RCC 7860 (cell line): ENCODE measurements around the gene MAP1A.
A peak's percentile ranks its signal among the peaks of the same experiment; 100 is the strongest.

ENCODE experiments used
- DNase-seq: peaks from one replicate; pipeline ENCODE4 v3.0.0-alpha.2; 2015; ENCODE audit warnings: low spot score
- FAIRE-seq: peaks from 2 replicates; lab custom pipeline; 2012; peaks lifted over from hg19 to GRCh38; lab: Jason Lieb, UNC

MAP1A gene

DNA sequence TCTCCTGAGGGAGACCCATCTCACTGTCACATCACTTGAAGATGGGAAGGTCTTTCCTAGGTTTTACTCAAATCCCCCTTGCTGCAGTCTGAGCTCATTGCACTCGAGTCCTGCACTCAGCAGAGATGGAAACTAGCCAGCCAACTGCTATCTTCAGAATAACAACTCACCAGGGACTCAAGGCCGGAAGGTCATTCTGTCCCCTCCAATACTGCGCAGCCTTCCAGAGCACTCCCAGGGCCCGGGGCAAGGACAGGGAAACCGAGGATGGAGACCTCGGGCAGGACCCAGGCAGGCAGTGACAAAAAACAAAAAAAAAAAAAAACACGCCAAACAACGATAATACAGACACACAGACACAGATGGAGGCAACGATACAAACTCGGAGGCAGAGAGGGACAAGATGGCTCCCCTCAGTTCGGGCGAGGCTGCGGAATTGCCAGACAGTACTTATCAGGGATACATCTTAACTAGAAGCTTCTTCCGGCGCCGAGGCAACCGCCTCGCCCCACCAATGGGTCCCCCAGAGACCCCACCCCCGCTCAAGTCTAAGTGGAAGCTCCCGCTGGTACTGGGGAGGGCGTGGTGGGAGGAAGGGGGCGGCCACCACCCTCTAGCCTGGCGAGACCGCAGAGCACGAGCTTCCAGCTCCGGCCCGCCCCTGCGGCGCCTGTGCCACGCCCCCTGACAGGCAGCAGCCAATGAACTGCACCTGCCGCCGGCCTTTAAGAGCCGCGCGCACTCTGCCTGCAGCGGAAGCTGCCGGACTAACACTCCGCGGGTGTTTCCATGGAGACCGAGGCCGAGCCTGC, 7.0 kb upstream of the MAP1A start:
- FAIRE-seq, result peak; percentile 62

DNA sequence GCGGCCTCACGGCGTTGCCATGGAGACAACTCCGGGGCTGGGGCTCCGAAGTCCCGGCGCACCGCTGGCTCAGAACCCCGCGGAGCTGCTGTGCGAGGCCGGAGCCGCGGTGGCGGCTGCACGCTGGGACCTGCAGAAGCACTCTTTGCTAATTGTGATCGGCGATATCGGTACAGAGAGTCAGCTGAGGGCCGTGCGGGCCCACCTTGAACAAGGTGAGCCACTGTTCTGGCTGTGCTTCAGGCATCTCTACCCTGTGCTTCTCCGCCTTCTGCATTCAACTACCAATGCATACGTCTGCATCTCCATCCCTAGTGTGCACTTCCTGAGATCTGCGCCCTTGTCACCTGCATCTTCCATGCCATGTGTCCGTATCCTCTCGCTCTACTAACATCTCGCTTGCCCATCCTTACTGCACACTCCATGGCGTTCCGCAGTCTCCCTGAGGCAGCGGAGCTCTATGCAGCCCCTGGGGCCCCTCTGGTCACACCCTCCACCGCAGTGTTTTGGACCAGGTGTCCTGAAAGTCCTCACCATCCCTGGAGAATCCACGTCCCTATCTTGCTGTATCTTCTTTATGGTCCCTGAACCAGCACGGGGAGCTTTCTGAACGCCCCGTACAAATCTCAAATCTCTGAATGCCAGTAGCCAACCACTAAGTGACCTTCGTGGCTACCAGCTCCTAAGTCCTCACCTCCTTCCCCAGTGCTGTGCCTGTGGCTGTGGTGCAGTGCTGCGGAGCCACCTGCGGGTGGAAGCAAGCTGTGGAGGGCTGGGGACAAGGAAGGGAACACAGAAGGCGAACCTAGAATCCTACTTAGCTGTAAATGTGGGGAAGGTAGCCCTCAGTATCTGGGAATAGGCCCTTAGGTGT, 6.2 kb upstream of the MAP1A start:
- DNase-seq (peak; percentile 9), FAIRE-seq (no peak)

More for the DNA sequence above, 7.0 kb upstream of the MAP1A start:
- peak; percentile 95 for DNase-seq

DNA sequence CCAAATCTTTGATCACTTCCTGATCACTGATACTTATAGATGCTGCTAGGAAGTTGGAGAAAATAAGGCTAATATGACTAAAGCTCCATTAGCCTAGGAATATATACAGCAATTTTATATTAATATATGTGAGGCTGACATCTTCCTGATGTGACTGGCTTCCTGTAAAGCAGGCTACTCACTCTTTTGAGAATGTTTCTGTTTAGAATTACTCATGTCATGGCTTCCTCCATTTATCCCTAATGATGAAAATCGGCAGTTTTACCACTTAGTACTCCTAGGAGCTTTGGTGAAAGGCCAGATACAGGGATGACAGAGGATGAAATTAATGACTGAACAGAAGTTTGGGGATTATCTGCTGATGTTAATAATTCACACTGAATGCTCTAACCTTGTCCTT, 3.9 kb upstream of the MAP1A start:
- DNase-seq (no peak), FAIRE-seq (no peak)

DNA sequence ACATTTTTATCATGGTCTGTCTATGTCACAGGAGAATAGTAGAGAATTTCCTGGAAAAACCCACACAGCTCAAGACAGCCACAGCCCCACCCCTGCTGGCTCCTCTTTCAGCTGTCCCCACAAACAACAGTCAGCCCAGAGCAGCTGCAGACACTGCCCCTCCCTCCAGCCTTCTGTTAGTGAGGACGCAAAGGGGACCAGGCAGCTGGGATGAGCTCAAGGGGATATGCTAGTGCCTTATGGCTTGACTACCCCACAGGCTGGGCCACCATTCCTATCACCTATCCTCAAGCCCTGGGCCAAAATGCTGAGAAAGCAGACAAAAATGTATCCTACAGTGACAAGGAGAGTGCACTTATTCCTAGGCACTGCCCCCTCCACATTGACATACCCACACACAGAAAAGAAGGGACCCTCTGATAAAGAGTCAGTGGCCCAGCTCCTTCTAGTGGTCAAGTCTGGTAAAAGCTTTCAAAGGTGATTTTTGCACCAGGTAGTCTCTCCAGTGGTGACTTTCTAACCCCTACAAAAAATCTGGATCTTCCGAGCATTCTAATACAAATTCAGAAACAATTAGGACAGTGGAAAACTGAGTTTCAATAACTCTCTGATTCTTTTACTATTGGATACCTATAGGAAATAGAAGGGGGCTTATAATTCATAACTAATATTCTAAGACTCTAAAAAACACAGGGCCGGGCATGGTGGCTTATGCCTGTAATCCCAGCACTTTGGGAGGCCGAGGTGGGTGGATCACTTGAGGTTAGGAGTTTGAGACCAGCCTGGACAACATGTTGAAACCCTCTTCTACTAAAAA, 3.0 kb upstream of the MAP1A start:
- FAIRE-seq (no peak), DNase-seq (no peak)

DNA sequence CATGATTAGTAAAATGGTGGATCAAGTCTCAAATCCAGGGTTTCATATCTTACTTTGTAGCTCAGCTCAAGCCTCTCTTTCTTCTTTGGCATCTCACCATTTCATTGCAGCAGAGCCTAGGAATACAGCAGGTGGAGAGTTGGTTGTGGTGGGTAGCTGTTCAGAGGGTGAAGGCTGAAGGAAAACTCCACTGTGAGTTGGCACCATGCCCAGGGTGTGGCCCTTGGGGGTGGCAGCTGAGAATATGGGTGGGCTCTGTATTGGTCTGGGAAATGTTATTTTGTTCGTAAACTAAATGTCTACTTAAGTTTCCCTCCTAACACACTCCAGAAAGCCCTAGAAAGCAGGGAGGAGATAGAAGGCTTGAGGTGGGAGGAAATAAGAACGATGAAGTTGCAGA, 1.7 kb upstream of the MAP1A start:
- DNase-seq, result no peak
- no peak for FAIRE-seq

DNA sequence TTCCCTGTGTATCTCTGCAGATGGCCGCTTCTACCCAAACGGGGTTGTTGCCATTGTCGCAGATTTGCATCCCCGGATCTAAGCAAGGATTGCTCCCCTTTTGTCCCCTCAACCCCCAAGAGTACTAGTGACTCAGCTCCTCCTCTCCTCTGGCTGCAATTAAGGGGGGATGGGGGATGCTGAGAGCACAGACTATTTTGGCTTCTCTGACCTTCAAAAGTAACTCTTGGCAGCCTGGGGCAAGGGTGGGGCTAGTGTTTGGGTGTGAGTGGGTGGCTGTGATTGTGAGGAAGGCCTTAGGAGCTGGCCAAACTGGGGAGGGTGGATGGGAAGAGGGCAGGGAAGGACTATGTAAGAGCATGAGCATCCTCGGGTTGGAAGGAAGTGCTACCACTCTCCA, 1.2 kb upstream of the MAP1A start:
- DNase-seq (no peak), FAIRE-seq (no peak)

DNA sequence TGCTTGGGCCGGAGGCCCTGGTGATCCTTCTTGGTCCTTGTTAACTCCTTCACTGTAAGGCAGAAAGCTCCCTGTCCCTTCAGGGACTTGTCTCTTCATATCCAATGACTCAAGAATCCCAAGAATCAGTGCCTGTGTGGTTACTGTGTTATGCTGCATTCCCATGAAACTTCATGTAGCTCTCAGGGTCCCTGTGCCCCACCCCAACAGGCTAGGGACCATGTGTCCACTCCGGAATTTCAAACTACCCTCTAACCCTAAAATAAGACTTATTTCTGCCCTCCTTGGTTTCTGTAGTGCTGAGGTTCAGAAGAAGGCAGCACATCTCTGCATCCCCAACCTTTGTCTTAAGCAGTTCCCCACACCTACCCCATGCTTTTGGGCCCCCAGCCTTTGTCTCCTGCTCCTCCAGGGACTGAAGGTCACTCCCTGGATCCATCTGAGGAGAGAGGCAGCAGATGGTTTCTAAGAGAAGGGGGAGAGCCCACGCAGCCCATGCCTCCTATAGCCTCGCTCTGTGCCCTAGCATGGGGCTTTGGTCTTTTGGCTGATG, 531 bp upstream of the MAP1A start:
- FAIRE-seq (no peak), DNase-seq (no peak)

DNA sequence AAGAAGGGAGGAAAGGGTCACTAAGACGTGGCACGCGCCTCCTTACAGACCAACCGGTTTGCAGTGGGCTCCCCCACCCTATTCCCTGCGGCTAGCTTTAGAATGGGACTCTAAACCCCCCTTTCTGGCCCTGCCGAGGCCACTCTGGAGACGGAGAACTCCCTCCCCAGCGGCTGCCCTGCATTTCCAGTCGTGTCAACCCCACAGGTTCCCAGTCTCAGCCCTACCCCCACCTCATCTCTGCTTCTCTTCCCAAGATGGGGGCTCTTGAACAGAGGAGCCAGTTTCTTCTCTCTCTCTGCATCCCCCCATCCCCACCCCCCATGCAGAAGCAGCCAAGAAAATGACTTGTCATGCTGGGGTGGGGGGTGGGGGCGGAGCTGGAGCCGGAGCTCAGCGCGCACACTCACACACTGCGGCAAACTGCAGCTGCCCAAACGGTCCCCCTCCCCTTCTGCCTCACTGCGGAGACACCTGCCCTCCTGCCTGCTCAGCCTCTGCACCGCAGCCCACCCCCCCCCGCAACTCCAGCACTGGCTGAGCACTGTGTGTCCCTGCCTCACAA, 871 bp downstream of the MAP1A start:
- FAIRE-seq (no peak), DNase-seq (no peak)

DNA sequence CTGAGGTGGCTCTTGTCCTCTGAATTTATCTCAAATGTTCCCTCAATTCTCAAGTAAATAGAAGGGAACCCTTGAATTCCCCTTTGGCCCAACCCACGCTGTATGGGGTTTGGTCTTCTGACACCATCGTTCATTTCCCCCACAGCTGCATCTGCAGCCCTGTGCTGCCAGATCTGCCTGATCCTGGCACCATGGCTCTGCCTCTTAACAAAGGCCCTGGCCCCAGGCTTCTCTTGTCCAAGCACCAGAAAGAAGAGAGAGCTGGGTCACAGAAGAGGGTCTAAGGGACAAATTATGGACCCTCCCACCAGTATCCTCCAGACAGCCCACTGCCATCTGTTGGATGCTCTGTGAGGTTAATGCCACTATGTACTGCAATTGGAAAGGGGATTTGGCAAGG, 1.8 kb downstream of the MAP1A start:
- DNase-seq (no peak), FAIRE-seq (no peak)

DNA sequence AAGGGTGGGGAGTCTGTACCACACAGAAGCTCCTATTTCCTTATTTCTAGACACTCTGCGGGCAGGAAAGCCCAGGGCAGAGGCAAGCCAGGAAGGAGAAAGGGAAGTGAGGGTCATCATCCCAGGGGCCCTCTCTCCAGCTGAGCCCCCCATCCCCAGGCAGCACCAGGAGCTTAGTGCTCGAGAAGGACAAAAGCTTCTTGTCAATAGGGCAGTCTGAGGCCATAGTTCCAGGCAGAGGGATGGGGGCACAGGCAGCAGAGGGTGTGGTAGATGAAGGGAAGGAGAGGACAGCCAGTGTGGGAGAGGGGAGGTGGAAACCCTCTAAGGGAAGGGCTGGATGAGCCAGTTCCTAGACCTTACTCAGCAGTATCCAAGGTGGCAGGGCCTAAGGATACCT, 2.7 kb downstream of the MAP1A start:
- no peak for DNase-seq
- no peak for FAIRE-seq

DNA sequence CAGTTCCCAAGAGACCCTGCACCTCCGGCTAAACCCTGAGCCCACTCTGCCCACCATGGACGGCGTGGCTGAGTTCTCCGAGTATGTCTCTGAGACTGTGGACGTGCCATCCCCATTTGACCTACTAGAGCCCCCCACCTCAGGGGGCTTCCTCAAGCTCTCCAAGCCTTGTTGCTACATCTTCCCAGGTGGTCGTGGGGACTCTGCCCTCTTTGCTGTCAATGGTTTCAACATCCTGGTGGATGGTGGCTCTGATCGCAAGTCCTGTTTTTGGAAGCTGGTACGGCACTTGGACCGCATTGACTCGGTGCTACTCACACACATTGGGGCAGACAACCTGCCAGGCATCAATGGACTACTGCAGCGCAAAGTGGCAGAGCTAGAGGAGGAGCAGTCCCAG, 4.0 kb downstream of the MAP1A start:
- no peak for DNase-seq

DNA sequence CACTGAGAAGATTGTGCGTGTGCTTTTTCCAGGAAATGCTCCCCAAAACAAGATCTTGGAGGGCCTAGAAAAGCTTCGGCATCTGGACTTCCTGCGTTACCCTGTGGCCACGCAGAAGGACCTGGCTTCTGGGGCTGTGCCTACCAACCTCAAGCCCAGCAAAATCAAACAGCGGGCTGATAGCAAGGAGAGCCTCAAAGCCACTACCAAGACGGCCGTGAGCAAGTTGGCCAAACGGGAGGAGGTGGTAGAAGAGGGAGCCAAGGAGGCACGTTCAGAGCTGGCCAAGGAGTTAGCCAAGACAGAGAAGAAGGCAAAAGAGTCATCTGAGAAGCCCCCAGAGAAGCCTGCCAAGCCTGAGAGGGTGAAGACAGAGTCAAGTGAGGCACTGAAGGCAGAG, 4.8 kb downstream of the MAP1A start:
- FAIRE-seq (no peak), DNase-seq (no peak)

More for the DNA sequence above, 4.0 kb downstream of the MAP1A start:
- no peak for FAIRE-seq

DNA sequence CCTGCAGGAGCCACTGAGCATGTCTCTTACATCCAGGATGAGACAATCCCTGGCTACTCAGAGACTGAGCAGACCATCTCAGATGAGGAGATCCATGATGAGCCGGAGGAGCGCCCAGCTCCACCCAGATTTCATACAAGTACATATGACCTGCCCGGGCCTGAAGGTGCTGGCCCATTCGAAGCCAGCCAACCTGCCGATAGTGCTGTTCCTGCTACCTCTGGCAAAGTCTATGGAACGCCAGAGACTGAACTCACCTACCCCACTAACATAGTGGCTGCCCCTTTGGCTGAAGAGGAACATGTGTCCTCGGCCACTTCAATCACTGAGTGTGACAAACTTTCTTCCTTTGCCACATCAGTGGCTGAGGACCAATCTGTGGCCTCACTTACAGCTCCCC, 6.2 kb downstream of the MAP1A start:
- DNase-seq (no peak), FAIRE-seq (no peak)

DNA sequence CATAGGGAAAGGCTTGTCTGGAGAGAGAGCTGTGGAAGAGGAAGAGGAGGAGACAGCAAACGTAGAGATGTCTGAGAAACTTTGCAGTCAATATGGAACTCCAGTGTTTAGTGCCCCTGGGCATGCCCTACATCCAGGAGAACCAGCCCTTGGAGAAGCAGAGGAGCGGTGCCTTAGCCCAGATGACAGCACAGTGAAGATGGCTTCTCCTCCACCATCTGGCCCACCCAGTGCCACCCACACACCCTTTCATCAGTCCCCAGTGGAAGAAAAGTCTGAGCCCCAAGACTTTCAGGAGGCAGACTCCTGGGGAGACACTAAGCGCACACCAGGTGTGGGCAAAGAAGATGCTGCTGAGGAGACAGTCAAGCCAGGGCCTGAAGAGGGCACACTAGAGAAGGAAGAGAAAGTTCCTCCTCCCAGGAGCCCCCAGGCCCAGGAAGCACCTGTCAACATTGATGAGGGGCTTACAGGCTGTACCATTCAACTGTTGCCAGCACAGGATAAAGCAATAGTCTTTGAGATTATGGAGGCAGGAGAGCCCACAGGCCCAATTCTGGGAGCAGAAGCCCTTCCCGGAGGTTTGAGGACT, 6.9 kb downstream of the MAP1A start:
- DNase-seq, result no peak
- no peak for FAIRE-seq

DNA sequence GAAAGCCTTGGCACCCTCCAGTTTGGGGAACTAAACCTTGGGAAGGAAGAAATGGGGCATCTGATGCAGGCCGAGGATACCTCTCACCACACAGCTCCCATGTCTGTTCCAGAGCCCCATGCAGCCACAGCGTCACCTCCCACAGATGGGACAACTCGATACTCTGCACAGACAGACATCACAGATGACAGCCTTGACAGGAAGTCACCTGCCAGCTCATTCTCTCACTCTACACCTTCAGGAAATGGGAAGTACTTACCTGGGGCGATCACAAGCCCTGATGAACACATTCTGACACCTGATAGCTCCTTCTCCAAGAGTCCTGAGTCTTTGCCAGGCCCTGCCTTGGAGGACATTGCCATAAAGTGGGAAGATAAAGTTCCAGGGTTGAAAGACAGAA, 7.7 kb downstream of the MAP1A start:
- no peak for FAIRE-seq
- no peak for DNase-seq

DNA sequence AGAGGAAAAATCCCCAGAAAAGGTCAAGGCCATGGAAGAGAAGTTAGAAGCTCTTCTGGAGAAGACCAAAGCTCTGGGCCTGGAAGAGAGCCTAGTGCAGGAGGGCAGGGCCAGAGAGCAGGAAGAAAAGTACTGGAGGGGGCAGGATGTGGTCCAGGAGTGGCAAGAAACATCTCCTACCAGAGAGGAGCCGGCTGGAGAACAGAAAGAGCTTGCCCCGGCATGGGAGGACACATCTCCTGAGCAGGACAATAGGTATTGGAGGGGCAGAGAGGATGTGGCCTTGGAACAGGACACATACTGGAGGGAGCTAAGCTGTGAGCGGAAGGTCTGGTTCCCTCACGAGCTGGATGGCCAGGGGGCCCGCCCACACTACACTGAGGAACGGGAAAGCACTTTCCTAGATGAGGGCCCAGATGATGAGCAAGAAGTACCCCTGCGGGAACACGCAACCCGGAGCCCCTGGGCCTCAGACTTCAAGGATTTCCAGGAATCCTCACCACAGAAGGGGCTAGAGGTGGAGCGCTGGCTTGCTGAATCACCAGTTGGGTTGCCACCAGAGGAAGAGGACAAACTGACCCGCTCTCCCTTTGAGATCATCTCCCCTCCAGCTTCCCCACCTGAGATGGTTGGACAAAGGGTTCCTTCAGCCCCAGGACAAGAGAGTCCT, 9.0 kb downstream of the MAP1A start:
- FAIRE-seq, result no peak
- DNase-seq, result no peak

DNA sequence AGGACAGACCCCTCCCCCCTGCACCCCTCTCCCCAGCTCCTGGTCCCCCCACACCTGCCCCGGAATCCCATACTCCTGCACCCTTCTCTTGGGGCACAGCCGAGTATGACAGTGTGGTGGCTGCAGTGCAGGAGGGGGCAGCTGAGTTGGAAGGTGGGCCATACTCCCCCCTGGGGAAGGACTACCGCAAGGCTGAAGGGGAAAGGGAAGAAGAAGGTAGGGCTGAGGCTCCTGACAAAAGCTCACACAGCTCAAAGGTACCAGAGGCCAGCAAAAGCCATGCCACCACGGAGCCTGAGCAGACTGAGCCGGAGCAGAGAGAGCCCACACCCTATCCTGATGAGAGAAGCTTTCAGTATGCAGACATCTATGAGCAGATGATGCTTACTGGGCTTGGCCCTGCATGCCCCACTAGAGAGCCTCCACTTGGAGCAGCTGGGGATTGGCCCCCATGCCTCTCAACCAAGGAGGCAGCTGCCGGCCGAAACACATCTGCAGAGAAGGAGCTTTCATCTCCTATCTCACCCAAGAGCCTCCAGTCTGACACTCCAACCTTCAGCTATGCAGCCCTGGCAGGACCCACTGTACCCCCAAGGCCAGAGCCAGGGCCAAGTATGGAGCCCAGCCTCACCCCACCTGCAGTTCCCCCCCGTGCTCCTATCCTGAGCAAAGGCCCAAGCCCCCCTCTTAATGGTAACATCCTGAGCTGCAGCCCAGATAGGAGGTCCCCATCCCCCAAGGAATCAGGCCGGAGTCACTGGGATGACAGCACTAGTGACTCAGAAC, 9.8 kb downstream of the MAP1A start:
- DNase-seq (no peak), FAIRE-seq (no peak)

DNA sequence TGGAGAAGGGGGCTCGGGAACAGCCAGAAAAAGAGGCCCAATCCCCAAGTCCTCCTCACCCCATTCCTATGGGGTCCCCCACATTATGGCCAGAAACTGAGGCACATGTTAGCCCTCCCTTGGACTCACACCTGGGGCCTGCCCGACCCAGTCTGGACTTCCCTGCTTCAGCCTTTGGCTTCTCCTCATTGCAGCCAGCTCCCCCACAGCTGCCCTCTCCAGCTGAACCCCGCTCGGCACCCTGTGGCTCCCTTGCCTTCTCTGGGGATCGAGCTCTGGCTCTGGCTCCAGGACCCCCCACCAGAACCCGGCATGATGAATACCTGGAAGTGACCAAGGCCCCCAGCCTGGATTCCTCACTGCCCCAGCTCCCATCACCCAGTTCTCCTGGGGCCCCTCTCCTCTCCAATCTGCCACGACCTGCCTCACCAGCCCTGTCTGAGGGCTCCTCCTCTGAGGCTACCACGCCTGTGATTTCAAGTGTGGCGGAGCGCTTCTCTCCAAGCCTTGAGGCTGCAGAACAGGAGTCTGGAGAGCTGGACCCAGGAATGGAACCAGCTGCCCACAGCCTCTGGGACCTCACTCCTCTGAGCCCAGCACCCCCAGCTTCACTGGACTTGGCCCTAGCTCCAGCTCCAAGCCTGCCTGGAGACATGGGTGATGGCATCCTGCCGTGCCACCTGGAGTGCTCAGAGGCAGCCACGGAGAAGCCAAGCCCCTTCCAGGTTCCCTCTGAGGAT, 10.6 kb downstream of the MAP1A start:
- FAIRE-seq, result no peak

More for the DNA sequence above, 10.6 kb downstream of the MAP1A start:
- no peak for DNase-seq
